Liver (tissue), 3 donors: ENCODE measurements around the gene TBCD.

ENCODE experiments used
- CTCF ChIP-seq: fragments of 150-350 bp; IDR thresholded peaks from 2 replicates; pipeline ENCODE4 v1.5.1; 2017; ENCODE audit warnings: improper control_type of control experiment, low read depth, low read length; ENCODE audit not compliant: missing input control
- EGR1 ChIP-seq, 2 donors: IDR thresholded peaks; 2 replicates each; pipeline ENCODE4 v1.6.1; 2016 to 2018; ENCODE audit warnings: antibody characterized with exemption in 2 of 2, low read depth in 2 of 2
- JUND ChIP-seq, 2 donors: IDR thresholded peaks; 2 replicates each; pipeline ENCODE4 v1.6.1; 2016; ENCODE audit warnings: antibody characterized with exemption in 2 of 2
- TAF1 ChIP-seq: conservative IDR thresholded peaks from 2 replicates; pipeline ENCODE4 v1.6.1; 2016; ENCODE audit warnings: antibody characterized with exemption, mild to moderate bottlenecking
- YY1 ChIP-seq: IDR thresholded peaks from 2 replicates; pipeline ENCODE4 v1.6.1; 2016; ENCODE audit warnings: antibody characterized with exemption, mild to moderate bottlenecking
- TF ChIP-seq, protein P1 (sequence below): IDR thresholded peaks from 2 replicates; pipeline ENCODE4 v1.6.1; 2016; ENCODE audit warnings: antibody characterized with exemption
- donor health status: healthy.
- donor health status: healthy.

- TF ChIP-seq YY1 (no peak), CTCF (no peak), JUND (IDR thresholded peaks at IDR 0.05) (no peak), EGR1 (IDR thresholded peaks at IDR 0.05; ENCODE audit: low read depth in 2 of 2) (no peak), TAF1 (no peak)
- TF ChIP-seq, protein P1, sequence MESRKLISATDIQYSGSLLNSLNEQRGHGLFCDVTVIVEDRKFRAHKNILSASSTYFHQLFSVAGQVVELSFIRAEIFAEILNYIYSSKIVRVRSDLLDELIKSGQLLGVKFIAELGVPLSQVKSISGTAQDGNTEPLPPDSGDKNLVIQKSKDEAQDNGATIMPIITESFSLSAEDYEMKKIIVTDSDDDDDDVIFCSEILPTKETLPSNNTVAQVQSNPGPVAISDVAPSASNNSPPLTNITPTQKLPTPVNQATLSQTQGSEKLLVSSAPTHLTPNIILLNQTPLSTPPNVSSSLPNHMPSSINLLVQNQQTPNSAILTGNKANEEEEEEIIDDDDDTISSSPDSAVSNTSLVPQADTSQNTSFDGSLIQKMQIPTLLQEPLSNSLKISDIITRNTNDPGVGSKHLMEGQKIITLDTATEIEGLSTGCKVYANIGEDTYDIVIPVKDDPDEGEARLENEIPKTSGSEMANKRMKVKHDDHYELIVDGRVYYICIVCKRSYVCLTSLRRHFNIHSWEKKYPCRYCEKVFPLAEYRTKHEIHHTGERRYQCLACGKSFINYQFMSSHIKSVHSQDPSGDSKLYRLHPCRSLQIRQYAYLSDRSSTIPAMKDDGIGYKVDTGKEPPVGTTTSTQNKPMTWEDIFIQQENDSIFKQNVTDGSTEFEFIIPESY, result no peak
Observed at GRCh38 chr17:82927311-82927660, 175.4 kb downstream of the TBCD start.
